IMR-90 (cell line): ENCODE results near the gene RABGEF1. TPM values are rescaled to one million over a fixed set of nuclear protein-coding genes. Genes with fewer than 3 reads are reported as not detected.

Experiments
- ATAC-seq: fragments of 200-7000 bp; cut with Tn5 transposase; 2 replicates; pipeline ENCODE4 v1.9.1; 2020; ENCODE audit warnings: low read depth, mild to moderate bottlenecking, moderate library complexity
- BruUV-seq: library from RNA; stranded (reverse); fragments of 400-500 nt; replicated peaks from 2 replicates; lab custom pipeline; 2021; lab: Mats Ljungman, UMichigan
- CTCF ChIA-PET: fragments of 300-600 bp; formaldehyde crosslinking; extraction: SDS; loops from one replicate; lab custom pipeline; 2021; ENCODE audit warnings: antibody characterized with exemption; lab: Yijun Ruan, JAX
- POLR2A ChIA-PET: fragments of 300-600 bp; sonication (Branson Sonifier 250); formaldehyde crosslinking; loops from one replicate; lab custom pipeline; 2022; ENCODE audit warnings: antibody characterized with exemption; ENCODE audit not compliant: unreplicated experiment; lab: Charles Lee
- DNase-seq: peaks from one replicate; pipeline ENCODE4 v3.0.0; 2013
- H2AFZ ChIP-seq: replicated peaks from 2 replicates; pipeline ENCODE3; 2013; ENCODE audit warnings: low read length, mild to moderate bottlenecking; ENCODE audit not compliant: poor library complexity
- H2AK5ac ChIP-seq: 2 replicates; pipeline ENCODE4 v1.6.1; 2013; ENCODE audit warnings: low read depth, low read length, inconsistent platforms
- H2AK9ac ChIP-seq: replicated peaks from 2 replicates; pipeline ENCODE3; 2013; ENCODE audit warnings: mild to moderate bottlenecking, low read depth, low read length, moderate library complexity; ENCODE audit not compliant: poor library complexity
- H2BK120ac ChIP-seq: 2 replicates; pipeline ENCODE4 v1.6.1; 2013; ENCODE audit warnings: low read depth, low read length, inconsistent platforms
- H2BK15ac ChIP-seq: 3 replicates; pipeline ENCODE4 v1.6.1; 2013; ENCODE audit warnings: low read depth, low read length, inconsistent platforms
- H2BK20ac ChIP-seq: 2 replicates; pipeline ENCODE4 v1.6.1; 2013; ENCODE audit warnings: low read depth, mild to moderate bottlenecking, inconsistent platforms, low read length, moderate library complexity
- H2BK5ac ChIP-seq: 2 replicates; pipeline ENCODE4 v1.6.1; 2013; ENCODE audit warnings: mild to moderate bottlenecking, low read depth, low read length, inconsistent platforms; ENCODE audit not compliant: poor library complexity, severe bottlenecking
- H3K14ac ChIP-seq: replicated peaks from 2 replicates; pipeline ENCODE4 v1.6.1; 2013; ENCODE audit warnings: low read depth, low read length, inconsistent platforms
- H3K18ac ChIP-seq: 2 replicates; pipeline ENCODE4 v1.6.1; 2013; ENCODE audit warnings: low read depth, low read length, control low read depth
- H3K23ac ChIP-seq: 2 replicates; pipeline ENCODE4 v1.6.1; 2013; ENCODE audit warnings: low read depth, low read length, inconsistent platforms
- H3K27ac ChIP-seq: 2 replicates; pipeline ENCODE4 v1.5.1; 2013; ENCODE audit warnings: mild to moderate bottlenecking, control low read depth, low read length; ENCODE audit not compliant: insufficient read depth
- H3K27me3 ChIP-seq: 2 replicates; pipeline ENCODE4 v1.6.1; 2013; ENCODE audit warnings: low read length; ENCODE audit not compliant: control insufficient read depth, insufficient read depth
- H3K36me3 ChIP-seq: 2 replicates; pipeline ENCODE4 v1.6.1; 2013; ENCODE audit warnings: low read length, mixed read lengths; ENCODE audit not compliant: control insufficient read depth, insufficient read depth
- H3K4ac ChIP-seq: 2 replicates; pipeline ENCODE4 v1.6.1; 2013; ENCODE audit warnings: low read depth, low read length, inconsistent platforms
- H3K4me1 ChIP-seq: 2 replicates; pipeline ENCODE4 v1.6.1; 2013; ENCODE audit warnings: low read length, mixed read lengths; ENCODE audit not compliant: control insufficient read depth, insufficient read depth
- H3K4me2 ChIP-seq: 2 replicates; pipeline ENCODE4 v1.6.1; 2013; ENCODE audit warnings: low read depth, mild to moderate bottlenecking, control low read depth, low read length, moderate library complexity
- H3K4me3 ChIP-seq: 2 replicates; pipeline ENCODE4 v1.5.1; 2013; ENCODE audit warnings: low read depth, mild to moderate bottlenecking, control low read depth, low read length, moderate library complexity; ENCODE audit not compliant: insufficient read depth
- H3K56ac ChIP-seq: 2 replicates; pipeline ENCODE4 v1.6.1; 2013; ENCODE audit warnings: low read length, inconsistent platforms; ENCODE audit not compliant: insufficient read depth; ENCODE audit errors: extremely low read depth
- H3K79me1 ChIP-seq, 2 experiments: 2 replicates each; pipeline ENCODE4 v1.6.1; 2013; ENCODE audit warnings: low read length in 2 of 2, inconsistent platforms in 1 of 2, low read depth in 1 of 2
- H3K9ac ChIP-seq: 2 replicates; pipeline ENCODE4 v1.6.1; 2013; ENCODE audit warnings: low read depth, low read length, control low read depth
- H3K9me1 ChIP-seq: 2 replicates; pipeline ENCODE4 v1.6.1; 2013; ENCODE audit warnings: low read length, inconsistent platforms; ENCODE audit not compliant: insufficient read depth
- H3K9me3 ChIP-seq: 2 replicates; pipeline ENCODE4 v1.6.1; 2013; ENCODE audit warnings: low read length; ENCODE audit not compliant: control insufficient read depth, insufficient read depth
- H4K20me1 ChIP-seq: 2 replicates; pipeline ENCODE4 v1.6.1; 2013; ENCODE audit warnings: low read length, inconsistent platforms; ENCODE audit not compliant: insufficient read depth
- H4K5ac ChIP-seq: 2 replicates; pipeline ENCODE4 v1.6.1; 2013; ENCODE audit warnings: mild to moderate bottlenecking, low read depth, low read length, control low read depth
- H4K8ac ChIP-seq, 2 experiments: 2 replicates each; pipeline ENCODE4 v1.6.1; 2013; ENCODE audit warnings: low read depth in 2 of 2, low read length in 2 of 2, control low read depth in 1 of 2, inconsistent platforms in 1 of 2
- H4K91ac ChIP-seq: 2 replicates; pipeline ENCODE4 v1.6.1; 2013; ENCODE audit warnings: low read depth, low read length, inconsistent platforms; ENCODE audit not compliant: insufficient read depth
- BHLHE40 ChIP-seq: fragments of 150-350 bp; IDR thresholded peaks from 2 replicates; pipeline ENCODE4 v1.6.1; 2016; ENCODE audit warnings: mild to moderate bottlenecking, low read depth, low read length
- CEBPB ChIP-seq: IDR thresholded peaks from 2 replicates; pipeline ENCODE4 v1.6.1; 2012; ENCODE audit warnings: low read depth, low read length, improper control_type of control experiment
- POLR2A ChIP-seq: IDR thresholded peaks from 2 replicates; pipeline ENCODE4 v1.6.1; 2012; ENCODE audit warnings: mild to moderate bottlenecking, low read depth, low read length
- WGBS, 2 experiments: methylation state at CpG; one replicate each; pipeline versions ENCODE4 v1.1.5 to v1.1.7; 2013; ENCODE audit warnings: missing lambda C conversion rate in 2 of 2; ENCODE audit not compliant: insufficient read length in 1 of 2; ENCODE audit errors: extremely low coverage in 2 of 2; 5-methylcytosine and 5-hydroxymethylcytosine counted together
- dilution Hi-C: fragments of 300-500 bp; cut with HindIII; formaldehyde crosslinking; loops from one replicate; pipeline ENCODE4 v1.14.3; 2018; ENCODE audit warnings: low sequenced_read_pairs; ENCODE audit not compliant: unreplicated experiment
- in situ Hi-C: fragments of 300-500 bp; cut with MboI; formaldehyde crosslinking; loops from 3 replicates; pipeline ENCODE4 v1.14.3; 2019; ENCODE audit warnings: low sequenced_read_pairs, inconsistent platforms, mixed read lengths
- intact Hi-C: fragments of 100-400 bp; cut with micrococcal nuclease; formaldehyde crosslinking; loops from 2 replicates; pipeline ENCODE4 v1.10.0; 2022
- polyA plus RNA-seq, 3 experiments: library from polyadenylated mRNA; depleted of rRNA; stranded (reverse); fragments of >200 nt; gene quantifications; 2 replicates each; pipeline ENCODE4 v1.2.3, GENCODE V29; 2012; ENCODE audit warnings: low replicate concordance in 1 of 3
- total RNA-seq: library from RNA; depleted of rRNA; stranded (reverse); fragments of >200 nt; gene quantifications from 2 replicates; pipeline ENCODE4 v1.2.3, GENCODE V29; 2012

Gene RABGEF1
- total and polyA plus RNA-seq, 2 of the 4 experiments (the other 2 are of a cell fraction), result 34.9 to 56.6 TPM

DNA sequence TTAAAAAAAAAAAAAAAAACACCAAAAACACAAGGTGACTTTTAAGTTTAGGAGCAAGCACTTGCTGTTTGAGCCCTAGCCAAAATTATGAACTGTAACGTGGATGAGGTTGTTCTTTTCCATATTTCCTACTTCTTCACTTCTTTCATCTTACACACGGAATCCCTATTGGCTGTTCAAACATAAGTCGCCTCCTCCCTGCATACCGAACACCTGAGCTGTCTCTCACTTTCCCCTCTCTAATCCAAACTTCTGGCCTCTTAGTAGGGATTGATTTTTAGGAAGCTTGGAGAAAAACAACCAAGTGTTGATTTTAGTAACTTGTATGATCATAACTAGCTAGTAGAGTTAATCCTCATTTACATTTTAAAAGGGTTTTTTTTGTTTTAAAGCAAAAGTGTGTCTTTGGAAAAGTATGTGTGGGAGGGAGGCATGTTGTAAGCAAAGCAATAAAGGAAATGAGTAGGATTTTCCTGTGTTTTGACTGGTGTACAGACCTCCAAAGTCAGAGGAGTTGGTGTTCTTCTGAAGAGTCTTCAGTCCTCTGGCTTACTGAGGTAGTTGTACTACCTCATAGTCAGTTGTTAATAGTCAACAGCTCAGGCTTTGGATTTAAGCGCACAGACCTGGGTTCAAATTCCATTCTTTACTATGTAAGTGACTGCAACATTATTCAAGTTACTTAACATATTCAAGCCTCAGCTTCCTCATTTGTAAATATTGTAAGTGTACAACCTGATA lies 39.3 kb downstream of the RABGEF1 start:
- peak; percentile 56 for DNase-seq

More for the DNA sequence above, 39.3 kb downstream of the RABGEF1 start:
- H3K27me3 ChIP-seq, result no peaks in the 10 kb centered on the region
- H2BK120ac ChIP-seq, result no peak overlapping the region
- H3K4ac ChIP-seq, result no peak overlapping the region
- H3K56ac ChIP-seq, result no peak overlapping the region
- H3K27ac ChIP-seq, result peak overlapping the region; percentile 11; the same call in 1 of the 2 replicates
- no peaks in the 10 kb centered on the region for H3K9me3 ChIP-seq
- H2AK5ac ChIP-seq, result no peak overlapping the region; the same call in 1 of the 2 replicates
- no peak overlapping the region for H2AK9ac ChIP-seq
- no peak overlapping the region for H3K4me3 ChIP-seq
- H2AFZ ChIP-seq, result no peak overlapping the region
- H3K4me2 ChIP-seq, result no peak overlapping the region; the same call in 1 of the 2 replicates
- POLR2A ChIA-PET, result no interaction called here
- H4K91ac ChIP-seq, result no peak overlapping the region
- CTCF ChIA-PET, result interaction anchor here (0.6 kb wide), 1 partner anchor 129 kb away, joined by 4 read pairs; no protein-coding TSS in a partner anchor
- 0 out of 2 replicates have a peak, but pooled peaks have one; percentile 24 for ATAC-seq
- no peak overlapping the region for H4K5ac ChIP-seq
- H3K36me3 ChIP-seq, result peaks cover 20% of the 10 kb centered on the region
- no peak overlapping the region for H2BK15ac ChIP-seq
- peak overlapping the region; percentile 18 for H2BK5ac ChIP-seq
- no peak overlapping the region for H3K9ac ChIP-seq
- no peak overlapping the region for H3K23ac ChIP-seq
- dilution Hi-C loops, result no loop called here
- H3K79me1 ChIP-seq, result peaks cover 26 to 48% of the 10 kb centered on the region in 2 experiments
- intact Hi-C loops, result loop anchor here (10.0 kb wide), 1 partner anchor 205 kb away; no protein-coding TSS in a partner anchor
- H3K4me1 ChIP-seq, result peaks cover 16% of the 10 kb centered on the region
- peaks cover 22% of the 10 kb centered on the region; the same call in 1 of the 2 replicates for H4K20me1 ChIP-seq
- H3K18ac ChIP-seq, result peak overlapping the region; percentile 41; the same call in 1 of the 2 replicates
- H3K9me1 ChIP-seq, result peaks cover 12% of the 10 kb centered on the region
- H3K14ac ChIP-seq, result peak overlapping the region; percentile 25; the same call in 1 of the 2 replicates
- TF ChIP-seq POLR2A, result no peak
- peak; percentile 30; the same call in 1 of the 2 replicates for TF ChIP-seq CEBPB
- no peak for TF ChIP-seq BHLHE40
- no peak overlapping the region for H4K8ac ChIP-seq
- no CpG with 5 or more reads among the region's 5 CpGs for WGBS, 2 experiments
- in situ Hi-C loops, result no loop called here
- BruUV-seq, result no TSS peak
- H2BK20ac ChIP-seq, result no peak overlapping the region
